ENCODE results near the gene THRB.

The THRB gene

GRCh38 chr3:24237971-24238706, 256.5 kb downstream of the THRB start (continued):
- TF ChIP-seq ZNF24 (tag by site-specific recombination; IDR thresholded peaks at IDR 0.05), result peak; percentile 85; the same call in 1 of the 2 replicates
- no peak for TF ChIP-seq FEZF1 (tag by site-specific recombination; IDR thresholded peaks at IDR 0.05)
- no peak for TF ChIP-seq ZNF623 (tag by site-specific recombination; IDR thresholded peaks at IDR 0.05)
- TF ChIP-seq MYNN (tag by site-specific recombination; IDR thresholded peaks at IDR 0.05; ENCODE audit: borderline replicate concordance), result no peak
- peak; percentile 23; the same call in 1 of the 2 replicates for TF ChIP-seq ZFP3 (tag by site-specific recombination; IDR thresholded peaks at IDR 0.05; ENCODE audit: low read depth)
- no peak; the same call in 1 of the 2 replicates for TF ChIP-seq ZFP69B (tag by site-specific recombination; IDR thresholded peaks at IDR 0.05)
- no peak for TF ChIP-seq ZNF664 (tag by site-specific recombination; IDR thresholded peaks at IDR 0.05)
- peak; percentile 87; the same call in 1 of the 2 replicates for TF ChIP-seq ZNF2 (tag by site-specific recombination; IDR thresholded peaks at IDR 0.05)
- no peak for TF ChIP-seq ZSCAN16 (tag by site-specific recombination; IDR thresholded peaks at IDR 0.05)

DNA sequence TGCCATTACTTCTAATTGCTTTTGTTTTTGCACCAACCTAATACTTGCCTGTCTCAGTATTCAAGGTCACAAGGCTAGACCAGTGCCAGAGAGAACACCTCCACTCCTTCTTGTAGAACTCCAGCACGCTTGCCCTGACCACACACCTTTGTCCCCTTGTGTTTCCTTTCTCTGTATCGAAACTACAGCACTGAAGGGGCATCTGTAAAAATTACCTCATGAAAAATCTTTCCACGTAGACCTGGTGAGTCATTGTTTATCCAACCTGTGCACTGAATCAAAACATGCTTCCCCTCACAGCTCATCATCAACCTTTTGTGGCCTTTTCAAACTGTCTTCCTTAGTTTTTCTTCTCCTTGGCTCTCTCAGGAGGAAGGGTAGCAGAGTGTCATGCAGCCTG, 259.5 kb downstream of the THRB start:
- ChIA-PET POLR2A (interaction anchor here (0.6 kb wide), 1 partner anchor 37 kb away, joined by 3 read pairs; no protein-coding TSS in a partner anchor), CTCF (interaction anchor here (0.6 to 4.9 kb wide), 2 partner anchors 49 to 235 kb away, joined by 3 to 28 read pairs; no protein-coding TSS in a partner anchor)
- Histone ChIP-seq H3K36me3 (ENCODE audit: control insufficient read depth in 2 of 2, insufficient read depth in 1 of 2, low read length in 2 of 2) (no peaks in the 10 kb centered on the region), H3K9me3 (ENCODE audit: control insufficient read depth, insufficient read depth, low read depth, low read length) (no peaks in the 10 kb centered on the region), H3K4me1 (ENCODE audit: control insufficient read depth, insufficient read depth, low read length) (peaks cover 5% of the 10 kb centered on the region; the same call in 1 of the 2 replicates), H3K4me3 (ENCODE audit: low read depth, low read length) (no peak overlapping the region), H3K27ac (ENCODE audit: extremely low read depth, low read depth, low read length) (no peak overlapping the region)
- TF ChIP-seq WT1 (tag by site-specific recombination; IDR thresholded peaks at IDR 0.05) (no peak), ZNF518A (tag by site-specific recombination; conservative IDR thresholded peaks at IDR 0.05; ENCODE audit: low read depth) (no peak), SETDB1 (IDR thresholded peaks at IDR 0.05; ENCODE audit: insufficient read length, low read length) (no peak), ZNF366 (tag by site-specific recombination; conservative IDR thresholded peaks at IDR 0.05) (peak; percentile 57), OVOL3 (tag by site-specific recombination; IDR thresholded peaks at IDR 0.05) (no peak), TCF7L2 (IDR thresholded peaks at IDR 0.05; ENCODE audit: borderline replicate concordance, low read depth, low read length) (no peak), ZNF221 (tag by site-specific recombination; IDR thresholded peaks at IDR 0.05; ENCODE audit: borderline replicate concordance) (no peak), ZNF629 (tag by site-specific recombination; IDR thresholded peaks at IDR 0.05) (peak; percentile 89), SCRT1 (tag by site-specific recombination; IDR thresholded peaks at IDR 0.05; ENCODE audit: borderline replicate concordance) (peak; percentile 57; the same call in 1 of the 2 replicates), ZNF548 (tag by site-specific recombination; IDR thresholded peaks at IDR 0.05) (no peak), ZNF747 (tag by site-specific recombination; IDR thresholded peaks at IDR 0.05) (no peak), OSR2 (tag by site-specific recombination; IDR thresholded peaks at IDR 0.05) (peak; percentile 14; the same call in 1 of the 2 replicates), GFI1B (tag by site-specific recombination; IDR thresholded peaks at IDR 0.05) (peak; percentile 80; the same call in 1 of the 2 replicates), ZNF211 (tag by site-specific recombination; IDR thresholded peaks at IDR 0.05; ENCODE audit: low read depth) (no peak), ZNF621 (tag by site-specific recombination; IDR thresholded peaks at IDR 0.05) (no peak), GLIS1 (tag by site-specific recombination; IDR thresholded peaks at IDR 0.05) (peak; percentile 78), ZNF155 (tag by site-specific recombination; IDR thresholded peaks at IDR 0.05) (no peak), SCRT2 (tag by site-specific recombination; IDR thresholded peaks at IDR 0.05) (peak; percentile 72; the same call in 1 of the 2 replicates), ZBTB21 (tag by site-specific recombination; IDR thresholded peaks at IDR 0.05) (0 out of 2 replicates have a peak, but pooled peaks have one; percentile 54)
- TF ChIP-seq, protein P1, sequence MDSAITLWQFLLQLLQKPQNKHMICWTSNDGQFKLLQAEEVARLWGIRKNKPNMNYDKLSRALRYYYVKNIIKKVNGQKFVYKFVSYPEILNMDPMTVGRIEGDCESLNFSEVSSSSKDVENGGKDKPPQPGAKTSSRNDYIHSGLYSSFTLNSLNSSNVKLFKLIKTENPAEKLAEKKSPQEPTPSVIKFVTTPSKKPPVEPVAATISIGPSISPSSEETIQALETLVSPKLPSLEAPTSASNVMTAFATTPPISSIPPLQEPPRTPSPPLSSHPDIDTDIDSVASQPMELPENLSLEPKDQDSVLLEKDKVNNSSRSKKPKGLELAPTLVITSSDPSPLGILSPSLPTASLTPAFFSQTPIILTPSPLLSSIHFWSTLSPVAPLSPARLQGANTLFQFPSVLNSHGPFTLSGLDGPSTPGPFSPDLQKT (IDR thresholded peaks at IDR 0.05; ENCODE audit: borderline replicate concordance, low read depth, low read length), result no peak
- TF ChIP-seq, protein P2, sequence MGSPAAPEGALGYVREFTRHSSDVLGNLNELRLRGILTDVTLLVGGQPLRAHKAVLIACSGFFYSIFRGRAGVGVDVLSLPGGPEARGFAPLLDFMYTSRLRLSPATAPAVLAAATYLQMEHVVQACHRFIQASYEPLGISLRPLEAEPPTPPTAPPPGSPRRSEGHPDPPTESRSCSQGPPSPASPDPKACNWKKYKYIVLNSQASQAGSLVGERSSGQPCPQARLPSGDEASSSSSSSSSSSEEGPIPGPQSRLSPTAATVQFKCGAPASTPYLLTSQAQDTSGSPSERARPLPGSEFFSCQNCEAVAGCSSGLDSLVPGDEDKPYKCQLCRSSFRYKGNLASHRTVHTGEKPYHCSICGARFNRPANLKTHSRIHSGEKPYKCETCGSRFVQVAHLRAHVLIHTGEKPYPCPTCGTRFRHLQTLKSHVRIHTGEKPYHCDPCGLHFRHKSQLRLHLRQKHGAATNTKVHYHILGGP (tag by site-specific recombination; IDR thresholded peaks at IDR 0.05), result peak; percentile 28; the same call in 1 of the 2 replicates
